Caki2 (cell line): Measurements from ENCODE around the gene TUBB8B. TPM values are rescaled to one million over a fixed set of nuclear protein-coding genes. Genes with fewer than 3 reads are reported as not detected.
"Not testable (repeated sequence)": the region's sequence is repeated elsewhere in the genome, so short reads cannot be mapped to it uniquely, and the experiment has no call there.

Experiments
- DNase-seq: peaks from one replicate; pipeline ENCODE4 v3.0.0-alpha.2; 2015; ENCODE audit warnings: low read depth
- in situ Hi-C: cut with HindIII; loops from 2 replicates; pipeline ENCODE4 v1.10.0; 2016; ENCODE audit warnings: low sequenced_read_pairs, low pct_unique_long_range_greater_than_20kb, mixed read lengths
- total RNA-seq: library from RNA; depleted of rRNA; stranded (reverse); fragments of >200 nt; shearing (Covaris generic); gene quantifications from 2 replicates; pipeline ENCODE4 v1.2.3, GENCODE V29; 2014; ENCODE audit warnings: low replicate concordance; rRNA removed

TUBB8B gene
- total RNA-seq, 1 experiment from 2014 or later, result not detected

DNA sequence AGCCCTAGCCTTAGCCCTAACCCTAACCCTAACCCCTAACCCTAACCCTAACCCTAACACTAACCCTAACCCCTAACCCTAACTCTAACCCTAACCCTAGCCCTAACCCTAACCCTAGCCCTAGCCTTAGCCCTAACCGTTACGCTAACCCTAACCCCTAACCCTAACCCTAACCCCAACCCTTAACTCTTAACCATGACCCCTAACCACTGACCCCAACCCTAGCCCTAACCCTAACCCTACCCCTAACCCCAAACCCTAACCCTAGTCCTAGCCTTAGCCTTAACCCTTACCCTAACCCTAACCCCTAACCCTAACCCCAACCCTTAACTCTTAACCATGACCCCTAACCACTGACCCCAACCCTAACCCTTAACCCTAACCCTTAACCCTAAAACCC is 14.2 kb upstream of the TUBB8B start:
- in situ Hi-C loops, result not testable (repeated sequence)

GRCh38 chr18:54388-54787 is 5.0 kb upstream of the TUBB8B start:
- DNase-seq, in situ Hi-C loops: not testable (repeated sequence)

More for the DNA sequence above, 14.2 kb upstream of the TUBB8B start:
- not testable (repeated sequence) for DNase-seq

DNA sequence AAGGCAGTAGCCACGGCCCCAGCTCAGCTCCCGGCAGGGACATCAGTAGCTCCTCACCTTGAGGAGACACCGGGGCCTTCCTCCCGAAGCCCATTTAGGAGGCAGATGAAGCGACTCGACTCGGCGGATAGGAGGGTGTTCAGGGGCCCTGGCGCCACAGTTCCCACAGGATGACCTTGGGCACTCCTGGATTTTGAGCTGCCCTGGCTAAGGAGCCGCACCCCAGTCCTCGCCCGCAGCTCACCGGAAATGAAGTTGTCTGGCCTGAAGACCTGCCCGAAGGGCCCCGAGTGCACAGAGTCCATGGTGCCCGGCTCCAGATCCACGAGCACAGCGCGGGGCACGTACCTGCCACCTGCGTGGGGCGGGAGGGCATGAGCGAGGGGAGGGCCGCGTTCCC is 719 bp downstream of the TUBB8B start:
- in situ Hi-C loops, DNase-seq: not testable (repeated sequence)

- in situ Hi-C loops, DNase-seq: not testable (repeated sequence)
Observed at GRCh38 chr18:13177-13576, 36.2 kb downstream of the TUBB8B start.

DNA sequence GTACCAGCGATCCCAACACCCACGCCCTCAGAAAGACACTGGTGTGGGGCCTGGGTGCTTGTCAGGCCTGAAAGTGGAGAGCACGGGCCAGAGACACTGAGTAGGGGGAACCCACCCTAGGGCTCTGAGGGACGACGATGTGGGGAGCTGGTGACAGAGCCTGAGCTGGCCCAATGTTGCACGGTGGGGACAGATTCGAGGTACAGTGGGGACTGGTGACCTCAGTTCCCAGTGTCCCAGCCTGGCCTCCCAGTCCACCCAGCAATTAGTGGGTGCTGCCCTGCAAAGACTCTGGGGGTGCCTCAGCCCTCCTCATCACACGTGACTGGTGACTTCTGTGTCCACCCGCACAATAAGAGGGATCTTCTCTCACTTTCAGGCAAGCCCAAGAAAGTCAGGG is 36.6 kb downstream of the TUBB8B start:
- DNase-seq, in situ Hi-C loops: not testable (repeated sequence)

DNA sequence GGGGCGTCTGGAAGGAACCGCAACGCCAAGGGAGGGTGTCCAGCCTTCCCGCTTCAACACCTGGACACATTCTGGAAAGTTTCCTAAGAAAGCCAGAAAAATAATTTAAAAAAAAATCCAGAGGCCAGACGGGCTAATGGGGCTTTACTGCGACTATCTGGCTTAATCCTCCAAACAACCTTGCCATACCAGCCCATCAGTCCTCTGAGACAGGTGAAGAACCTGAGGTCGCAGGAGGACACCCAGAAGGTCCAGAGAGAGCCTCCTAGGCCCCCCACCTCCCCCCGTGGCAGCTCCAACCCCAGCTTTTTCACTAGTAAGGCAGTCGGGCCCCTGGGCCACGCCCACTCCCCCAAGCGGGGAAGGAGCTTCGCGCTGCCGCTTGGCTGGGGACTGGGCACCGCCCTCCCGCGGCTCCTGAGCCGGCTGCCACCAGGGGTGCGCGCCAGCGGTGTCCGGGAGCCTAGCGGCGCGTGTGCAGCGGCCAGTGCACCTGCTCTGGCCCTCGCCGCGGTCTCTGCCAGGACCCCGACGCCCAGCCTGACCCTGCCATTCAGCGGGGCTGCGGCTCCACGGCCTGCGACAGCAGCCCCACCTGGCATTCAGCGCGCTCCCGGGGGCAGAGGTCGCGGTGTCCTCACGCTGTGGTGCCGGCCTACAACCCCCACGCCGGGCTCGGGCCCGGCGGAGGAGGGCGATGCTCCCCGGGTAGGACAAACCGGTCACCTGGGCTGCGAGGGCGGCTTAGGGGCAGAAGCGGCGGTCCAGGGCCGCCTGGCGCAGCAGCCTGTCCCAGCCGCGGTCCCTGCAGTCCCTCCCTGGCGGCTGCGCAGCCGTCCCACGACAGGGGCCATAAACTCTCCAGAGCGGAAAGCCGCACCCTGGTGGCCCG is 37.8 kb downstream of the TUBB8B start:
- in situ Hi-C loops, DNase-seq: not testable (repeated sequence)

DNA sequence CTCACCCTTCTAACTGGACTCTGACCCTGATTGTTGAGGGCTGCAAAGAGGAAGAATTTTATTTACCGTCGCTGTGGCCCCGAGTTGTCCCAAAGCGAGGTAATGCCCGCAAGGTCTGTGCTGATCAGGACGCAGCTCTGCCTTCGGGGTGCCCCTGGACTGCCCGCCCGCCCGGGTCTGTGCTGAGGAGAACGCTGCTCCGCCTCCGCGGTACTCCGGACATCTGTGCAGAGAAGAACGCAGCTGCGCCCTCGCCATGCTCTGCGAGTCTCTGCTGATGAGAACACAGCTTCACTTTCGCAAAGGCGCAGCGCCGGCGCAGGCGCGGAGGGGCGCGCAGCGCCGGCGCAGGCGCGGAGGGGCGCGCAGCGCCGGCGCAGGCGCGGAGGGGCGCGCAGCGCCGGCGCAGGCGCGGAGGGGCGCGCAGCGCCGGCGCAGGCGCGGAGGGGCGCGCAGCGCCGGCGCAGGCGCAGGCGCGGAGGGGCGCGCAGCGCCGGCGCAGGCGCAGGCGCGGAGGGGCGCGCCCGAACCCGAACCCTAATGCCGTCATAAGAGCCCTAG is 38.7 kb downstream of the TUBB8B start:
- not testable (repeated sequence) for DNase-seq

DNA sequence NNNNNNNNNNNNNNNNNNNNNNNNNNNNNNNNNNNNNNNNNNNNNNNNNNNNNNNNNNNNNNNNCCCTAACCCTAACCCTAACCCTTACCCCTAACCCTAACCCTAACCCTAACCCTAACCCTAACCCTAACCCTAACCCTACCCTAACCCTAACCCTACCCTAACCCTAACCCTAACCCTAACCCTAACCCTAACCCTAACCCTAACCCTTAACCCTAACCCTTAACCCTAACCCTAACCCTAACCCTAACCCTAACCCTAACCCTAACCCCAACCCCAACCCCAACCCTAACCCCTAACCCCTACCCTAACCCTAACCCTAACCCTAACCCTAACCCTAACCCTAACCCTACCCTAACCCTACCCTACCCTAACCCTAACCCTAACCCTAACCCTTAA is 39.5 kb downstream of the TUBB8B start:
- DNase-seq, in situ Hi-C loops: not testable (repeated sequence)

More for the DNA sequence above, 38.7 kb downstream of the TUBB8B start:
- in situ Hi-C loops, result not testable (repeated sequence)

Other genes starting within 250 kb of the TUBB8B start
- gene USP14, start 108.9 kb upstream of the TUBB8B start, total RNA-seq, result 8.7 and 12.5 TPM in 2 replicates
- gene THOC1, start 218.4 kb upstream of the TUBB8B start, total RNA-seq, result 19.4 and 21.0 TPM in 2 replicates